HG03565 (cell line): ENCODE measurements around the gene NPAS3.

ENCODE experiments used
- ATAC-seq: cut with Tn5 transposase; IDR thresholded peaks from one replicate; pipeline ENCODE4 v1.9.1; 2021; ENCODE audit warnings: mild to moderate bottlenecking, moderate library complexity; ENCODE audit not compliant: unreplicated experiment

The NPAS3 gene

GRCh38 chr14:33163600-33163999 is 224.9 kb downstream of the NPAS3 start:
- no peak for ATAC-seq

DNA sequence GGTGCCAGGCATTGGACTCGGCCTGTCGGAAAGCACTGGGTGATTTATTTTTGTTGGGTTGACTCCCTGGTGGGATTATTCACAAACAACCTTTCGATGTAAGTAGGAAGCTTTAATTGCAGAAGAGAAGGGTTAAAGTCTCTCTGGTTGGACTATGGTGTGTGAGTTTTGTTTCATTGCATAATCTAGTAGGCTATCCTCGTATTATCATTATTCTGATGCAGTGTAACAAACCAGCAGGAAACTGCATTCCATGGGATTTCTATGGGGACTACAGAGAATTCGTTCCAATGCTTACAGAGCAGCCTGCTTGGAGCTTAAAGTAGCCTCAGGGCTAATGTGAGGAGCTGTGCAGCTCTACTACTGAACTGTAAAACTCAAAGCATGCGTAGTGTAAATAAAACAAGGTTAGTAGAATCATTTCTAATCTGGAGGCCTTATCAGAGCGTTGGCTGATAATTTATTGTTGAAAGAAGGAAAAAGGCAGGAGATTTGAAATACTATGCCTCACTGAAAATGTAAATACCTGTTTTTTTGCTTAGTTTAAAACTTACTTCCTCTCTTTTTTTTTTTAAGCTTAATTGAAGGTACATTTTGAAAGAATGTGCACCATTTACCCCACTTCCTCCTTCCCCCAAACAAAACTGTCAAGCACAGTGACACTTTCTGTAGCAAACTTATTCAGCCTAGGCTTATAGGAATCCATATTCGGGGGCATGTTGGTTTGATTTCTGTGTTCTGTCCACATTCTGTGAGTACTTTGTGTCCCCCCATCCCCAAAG is 226.7 kb downstream of the NPAS3 start:
- ATAC-seq, result no peak

GRCh38 chr14:33165926-33166289 is 227.2 kb downstream of the NPAS3 start:
- ATAC-seq, result no peak

- ATAC-seq, result no peak
Measured at GRCh38 chr14:33175951-33176350, 237.3 kb downstream of the NPAS3 start.

GRCh38 chr14:33184587-33184986 is 245.9 kb downstream of the NPAS3 start:
- ATAC-seq, result no peak

DNA sequence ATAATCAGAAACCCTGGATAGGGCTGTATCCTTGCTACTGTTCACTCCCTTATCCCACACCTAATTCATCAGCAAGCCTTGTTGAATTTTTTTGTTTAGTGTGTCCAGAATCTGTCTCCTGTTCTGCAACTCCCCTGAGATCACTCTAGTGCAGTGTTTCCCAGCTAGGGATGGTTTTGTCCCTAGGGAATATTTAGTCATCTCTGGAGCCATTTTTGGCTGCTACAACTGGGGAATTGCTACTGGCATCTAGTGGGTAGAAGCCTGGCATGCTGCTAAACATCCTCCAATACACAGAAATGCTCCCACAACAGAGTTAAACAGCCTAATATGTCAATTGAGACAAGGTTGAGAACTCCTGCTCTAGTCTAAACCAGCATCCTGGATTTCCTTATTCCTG is 248.0 kb downstream of the NPAS3 start:
- ATAC-seq, result no peak

GRCh38 chr14:33188880-33189279 is 250.2 kb downstream of the NPAS3 start:
- no peak for ATAC-seq

DNA sequence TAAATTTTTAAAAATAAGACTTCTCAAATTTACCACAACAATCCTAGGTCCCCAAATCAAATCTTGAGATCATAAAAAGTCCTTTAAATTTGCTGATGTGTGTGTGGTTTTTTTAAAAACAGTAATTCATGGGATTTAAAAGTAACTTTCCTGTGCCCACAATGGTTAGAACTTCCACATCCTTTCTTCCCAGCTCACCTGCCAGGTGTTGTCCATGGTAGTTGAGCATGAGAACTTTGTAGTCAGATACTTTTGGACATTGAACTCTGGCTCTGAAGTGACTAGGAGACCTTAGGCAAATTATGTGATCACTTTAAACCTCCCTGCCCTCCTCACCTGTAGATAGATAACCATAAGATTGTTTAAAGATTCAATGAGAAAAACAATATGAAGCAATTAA is 253.2 kb downstream of the NPAS3 start:
- ATAC-seq, result no peak

DNA sequence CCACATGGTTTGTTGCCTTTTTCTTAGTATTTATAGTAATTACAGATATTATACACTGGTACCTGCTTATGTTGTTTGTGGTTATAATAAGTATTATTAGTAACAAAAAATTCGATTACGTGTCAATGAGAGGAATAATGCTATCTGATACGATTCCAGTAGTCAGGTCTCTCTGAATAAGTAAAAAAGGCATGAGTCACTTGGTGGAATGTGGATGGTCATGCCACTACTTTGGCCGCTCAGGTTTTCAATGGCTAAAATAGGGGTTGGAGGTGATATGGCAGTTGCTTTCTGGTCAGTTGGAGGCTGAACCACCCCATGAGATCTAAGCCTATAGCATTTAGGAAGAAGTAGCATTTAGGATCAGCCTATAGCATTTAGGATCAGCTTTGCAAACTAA is 255.9 kb downstream of the NPAS3 start:
- no peak for ATAC-seq

DNA sequence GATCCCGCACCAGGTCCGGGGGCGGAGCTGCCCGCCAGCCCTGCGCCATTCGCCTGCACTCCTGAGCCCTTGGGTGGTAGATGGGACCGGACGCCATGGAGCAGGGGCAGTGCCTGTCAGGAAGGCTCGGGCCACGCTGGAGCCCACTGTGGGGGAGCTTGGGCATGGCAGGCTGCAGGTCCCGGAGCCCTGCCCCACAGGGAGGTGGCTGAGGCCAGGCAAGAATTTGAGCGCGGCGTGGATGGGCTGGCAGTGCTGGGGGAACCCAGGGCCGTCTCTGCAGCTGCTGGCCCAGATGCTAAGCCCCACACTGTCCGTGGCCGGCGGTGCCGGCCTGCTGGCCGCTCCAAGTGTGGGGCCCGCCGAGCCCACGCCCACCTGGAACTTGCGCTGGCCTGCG is 260.0 kb downstream of the NPAS3 start:
- no peak for ATAC-seq

DNA sequence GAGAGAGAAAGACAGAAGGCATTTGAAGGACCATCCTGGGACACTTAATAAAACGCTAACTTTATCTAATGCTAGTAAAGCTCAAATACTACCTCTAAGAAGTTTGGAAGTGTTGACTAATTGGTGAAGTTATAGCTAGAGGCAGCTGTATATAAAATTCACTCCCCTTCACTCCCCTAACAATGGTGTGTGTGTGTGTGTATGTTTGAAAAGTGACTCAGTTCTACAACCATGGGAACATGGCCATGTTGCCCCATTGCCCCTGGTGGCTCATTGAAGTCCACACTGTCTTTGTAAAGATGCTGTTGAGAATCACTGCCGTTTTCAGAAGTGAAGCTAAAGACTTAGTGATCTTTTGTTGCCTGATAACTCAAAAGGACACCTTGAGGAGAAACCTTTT is 262.4 kb downstream of the NPAS3 start:
- no peak for ATAC-seq

GRCh38 chr14:33206981-33207380 is 268.3 kb downstream of the NPAS3 start:
- no peak for ATAC-seq

DNA sequence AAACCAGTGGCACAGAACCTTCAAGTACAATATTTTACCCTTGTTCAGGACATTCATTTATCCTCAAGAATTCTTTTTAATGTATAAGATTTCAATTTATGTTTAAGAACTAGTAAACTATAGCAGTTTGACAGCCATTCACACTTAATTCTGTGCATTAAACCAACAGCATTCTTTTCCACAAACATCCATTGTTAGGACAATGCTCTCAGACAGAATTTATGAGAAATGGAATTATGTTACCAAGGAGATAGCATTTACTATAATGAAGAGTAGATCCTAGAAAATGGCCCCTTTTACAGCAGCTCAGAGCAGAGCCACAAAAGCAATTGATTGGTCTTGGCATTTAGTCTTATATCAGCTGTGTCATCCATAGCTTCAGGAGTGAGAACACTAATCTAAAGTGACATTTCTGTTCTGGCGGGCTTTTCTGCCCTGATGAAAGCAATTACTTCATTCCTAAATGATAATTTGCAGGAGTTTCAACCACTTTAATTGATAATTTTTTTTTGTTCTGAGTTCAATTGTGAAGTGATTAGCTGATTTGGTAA is 268.9 kb downstream of the NPAS3 start:
- ATAC-seq, result no peak

GRCh38 chr14:33210311-33210710 is 271.6 kb downstream of the NPAS3 start:
- ATAC-seq, result no peak

GRCh38 chr14:33218026-33218425 is 279.3 kb downstream of the NPAS3 start:
- no peak for ATAC-seq

- no peak for ATAC-seq
Measured at GRCh38 chr14:33219957-33220356, 281.3 kb downstream of the NPAS3 start.

DNA sequence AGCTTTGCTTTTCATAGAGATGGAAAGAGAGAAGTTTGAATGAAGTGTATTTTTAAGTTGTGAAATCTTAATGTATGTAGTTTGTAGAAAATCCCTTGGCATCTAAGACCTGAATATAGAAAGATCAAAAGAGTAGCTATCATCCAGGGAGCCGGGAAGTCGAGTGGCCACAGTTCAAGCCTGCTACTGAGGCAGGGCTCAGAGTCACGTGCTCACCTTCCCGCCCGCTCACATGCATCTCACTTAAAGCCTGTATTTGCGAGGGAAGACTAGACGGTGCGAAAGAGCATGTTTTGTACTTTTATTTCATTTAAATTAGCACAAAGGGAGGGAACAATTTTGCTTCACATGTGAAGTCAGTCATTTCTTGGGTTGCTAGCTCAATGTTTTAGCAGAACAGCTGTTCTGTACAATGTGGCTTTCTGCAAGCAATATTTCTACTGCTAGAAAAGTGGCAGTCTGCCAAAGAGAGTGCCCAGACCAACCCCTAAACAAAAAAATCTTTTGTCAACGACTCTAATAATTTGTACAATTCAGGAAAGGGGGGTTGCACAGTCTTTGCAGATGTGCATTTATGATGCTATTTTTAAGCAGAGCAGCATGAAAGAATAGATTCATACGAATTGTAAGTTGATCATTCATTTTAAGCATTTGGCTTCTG is 290.7 kb downstream of the NPAS3 start:
- no peak for ATAC-seq

GRCh38 chr14:33230021-33230420 is 291.3 kb downstream of the NPAS3 start:
- ATAC-seq, result no peak

DNA sequence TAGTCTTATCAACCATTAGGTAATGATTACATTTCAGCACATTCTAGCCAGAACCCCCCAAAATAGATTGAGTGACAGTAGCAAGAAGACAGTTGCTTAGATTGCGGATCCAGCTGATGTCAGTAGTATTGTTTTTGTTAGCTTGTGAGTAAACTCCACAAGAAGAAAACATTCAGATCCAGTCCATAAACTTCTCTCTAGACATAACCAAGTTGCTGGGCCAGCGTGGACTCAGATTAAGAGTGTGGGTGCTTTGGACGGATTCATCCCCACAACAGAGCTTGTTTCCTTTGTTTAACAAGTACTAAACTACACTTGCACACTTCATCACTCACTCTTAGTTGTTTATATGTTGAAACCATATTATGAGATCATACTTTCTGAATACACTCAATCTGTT is 293.4 kb downstream of the NPAS3 start:
- no peak for ATAC-seq

DNA sequence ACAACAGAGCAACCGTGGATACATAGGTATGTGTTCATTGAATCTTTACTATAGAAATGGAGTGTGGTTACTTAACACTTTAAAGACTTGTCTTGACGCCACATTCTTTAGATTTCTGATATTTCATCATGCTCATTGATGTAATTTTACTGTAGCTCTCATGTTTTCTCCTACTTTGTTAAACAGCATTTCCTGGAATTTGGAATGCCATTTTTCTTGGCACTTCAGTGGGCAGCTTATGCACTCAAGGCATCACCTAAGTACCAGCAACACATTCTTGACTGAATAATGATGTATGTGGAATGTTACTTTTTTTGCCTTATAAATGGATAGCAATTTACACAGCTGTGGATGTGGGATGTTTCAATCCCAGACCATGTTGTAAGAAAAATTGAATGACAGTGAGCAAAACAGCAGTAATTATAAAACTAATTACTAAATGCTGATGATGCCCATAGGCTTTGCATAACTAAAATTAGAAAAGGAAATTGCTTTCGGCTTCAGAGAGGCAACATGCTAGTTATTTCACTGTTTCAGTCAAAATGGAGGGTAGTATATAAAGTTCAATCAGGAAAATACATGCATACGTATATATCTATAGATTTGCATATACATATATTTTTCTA is 298.5 kb downstream of the NPAS3 start:
- no peak for ATAC-seq

GRCh38 chr14:33239465-33239864 is 300.8 kb downstream of the NPAS3 start:
- no peak for ATAC-seq

DNA sequence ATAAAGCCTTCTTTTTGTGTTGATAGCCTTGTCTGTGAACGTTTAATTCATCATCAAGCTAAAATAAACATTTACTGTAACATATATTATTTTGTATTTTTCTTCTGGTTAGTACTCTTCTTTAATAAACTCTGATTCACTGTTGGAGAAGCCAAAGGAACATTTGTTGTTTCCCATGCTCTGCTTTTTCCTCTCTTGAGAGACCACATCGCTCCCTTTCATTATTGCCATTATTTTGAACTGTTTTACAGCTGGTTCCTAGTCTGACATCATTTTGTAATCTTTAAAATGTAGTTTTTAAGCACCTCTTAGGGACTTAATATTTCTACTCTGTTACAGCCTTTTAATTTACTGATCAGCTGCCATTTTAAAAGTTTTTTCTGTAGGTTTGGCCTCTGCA is 301.8 kb downstream of the NPAS3 start:
- no peak for ATAC-seq
